CD4-positive, alpha-beta T cell (primary cell): ENCODE data around the gene CLINT1. TPM values are rescaled to one million over a fixed set of nuclear protein-coding genes. Genes with fewer than 3 reads are reported as not detected.
A peak's percentile ranks its signal among the peaks of the same experiment; 100 is the strongest.

Source experiments
- ATAC-seq: fragments of 200-7000 bp; cut with Tn5 transposase; one replicate; pipeline ENCODE4 v1.10.0; 2022; ENCODE audit warnings: mild to moderate bottlenecking; ENCODE audit not compliant: poor library complexity
- CTCF ChIA-PET: fragments of 350-600 bp; sonication (Branson Sonifier 250); formaldehyde crosslinking; loops from one replicate; lab custom pipeline; 2021; ENCODE audit warnings: antibody characterized with exemption, inconsistent platforms; lab: Charles Lee
- POLR2A ChIA-PET: fragments of 350-600 bp; sonication (Branson Sonifier 250); formaldehyde crosslinking; loops from one replicate; lab custom pipeline; 2021; ENCODE audit warnings: antibody characterized with exemption, inconsistent platforms; lab: Charles Lee
- DNase-seq, 14 experiments: peaks; one replicate each; pipeline ENCODE4 v3.0.0-alpha.2; 2013 to 2020; ENCODE audit warnings: mixed read lengths in 2 of 14
- H3K27ac ChIP-seq, 2 donors: one replicate each; pipeline versions ENCODE4 v1.5.1 to v1.7.0; 2013; ENCODE audit warnings: low read length in 2 of 2, low read depth in 1 of 2, mild to moderate bottlenecking in 1 of 2
- H3K27me3 ChIP-seq, 2 experiments: 1 replicate in 1 of 2; 2 replicates in 1 of 2; pipeline versions ENCODE4 v1.6.1 to v1.7.0; 2013; ENCODE audit warnings: low read length in 2 of 2, control low read depth in 1 of 2, mild to moderate bottlenecking in 1 of 2, moderate library complexity in 1 of 2; ENCODE audit not compliant: insufficient read depth in 2 of 2, control insufficient read depth in 1 of 2
- H3K36me3 ChIP-seq: one replicate; pipeline ENCODE4 v1.6.1; 2013; ENCODE audit warnings: low read length, control low read depth; ENCODE audit not compliant: insufficient read depth
- H3K4me1 ChIP-seq: one replicate; pipeline ENCODE4 v1.6.1; 2013; ENCODE audit warnings: low read length, control low read depth; ENCODE audit not compliant: insufficient read depth
- H3K4me3 ChIP-seq: one replicate; pipeline ENCODE4 v1.5.1; 2013; ENCODE audit warnings: mild to moderate bottlenecking, low read length, moderate library complexity
- H3K9me3 ChIP-seq, 2 experiments: 1 replicate in 1 of 2; 2 replicates in 1 of 2; pipeline versions ENCODE4 v1.6.1 to v1.7.0; 2013; ENCODE audit warnings: low read length in 2 of 2, mild to moderate bottlenecking in 2 of 2, control low read depth in 1 of 2, moderate library complexity in 1 of 2; ENCODE audit not compliant: control insufficient read depth in 1 of 2, insufficient read depth in 1 of 2
- H3K27ac Mint-ChIP-seq: one replicate; pipeline ENCODE4 v1.8.0; 2020; ENCODE audit warnings: mixed read lengths
- H3K27me3 Mint-ChIP-seq: one replicate; pipeline ENCODE4 v1.8.0; 2021; ENCODE audit warnings: mixed read lengths
- H3K36me3 Mint-ChIP-seq: one replicate; pipeline ENCODE4 v1.8.0; 2021; ENCODE audit warnings: low read depth, mixed read lengths
- H3K4me1 Mint-ChIP-seq: one replicate; pipeline ENCODE4 v1.8.0; 2021; ENCODE audit warnings: low read depth, mixed read lengths
- H3K4me3 Mint-ChIP-seq: one replicate; pipeline ENCODE4 v1.8.0; 2020; ENCODE audit warnings: mild to moderate bottlenecking, mixed read lengths
- H3K9me3 Mint-ChIP-seq: one replicate; pipeline ENCODE4 v1.8.0; 2020; ENCODE audit warnings: mixed read lengths
- intact Hi-C, 2 experiments: fragments of 100-400 bp; cut with DNase I in 1 of 2; cut with micrococcal nuclease in 1 of 2; formaldehyde crosslinking; loops; one replicate each; pipeline versions ENCODE4 v1.15.1 to v1.9.0; 2023 to 2025; cut with DNase I, micrococcal nuclease
- total RNA-seq, 174 experiments: library from RNA in 2 of 174; stranded (reverse) in 2 of 174; gene quantifications; one replicate each; pipeline ENCODE4 v1.2.3 and lab custom pipeline; 2021 to 2026
- TF ChIP-seq, protein P1 (sequence below): fragments of 200-600 bp; IDR thresholded peaks from one replicate; pipeline ENCODE4 v1.8.0; 2022; ENCODE audit warnings: antibody characterized with exemption, mild to moderate bottlenecking

Gene CLINT1
- total RNA-seq, 2 experiments from 2014 or later: 89.9 to 91.3 TPM

- H3K27me3 Mint-ChIP-seq: no peaks in the 10 kb centered on the region
- no peak overlapping the region for H3K4me3 Mint-ChIP-seq
- Histone ChIP-seq H3K9me3 (no peaks in the 10 kb centered on the region), H3K36me3 (peaks cover 9% of the 10 kb centered on the region), H3K27me3 (no peaks in the 10 kb centered on the region), H3K4me3 (no peak overlapping the region), H3K27ac (no peak overlapping the region), H3K4me1 (peaks cover 16% of the 10 kb centered on the region)
- TF ChIP-seq, protein P1, sequence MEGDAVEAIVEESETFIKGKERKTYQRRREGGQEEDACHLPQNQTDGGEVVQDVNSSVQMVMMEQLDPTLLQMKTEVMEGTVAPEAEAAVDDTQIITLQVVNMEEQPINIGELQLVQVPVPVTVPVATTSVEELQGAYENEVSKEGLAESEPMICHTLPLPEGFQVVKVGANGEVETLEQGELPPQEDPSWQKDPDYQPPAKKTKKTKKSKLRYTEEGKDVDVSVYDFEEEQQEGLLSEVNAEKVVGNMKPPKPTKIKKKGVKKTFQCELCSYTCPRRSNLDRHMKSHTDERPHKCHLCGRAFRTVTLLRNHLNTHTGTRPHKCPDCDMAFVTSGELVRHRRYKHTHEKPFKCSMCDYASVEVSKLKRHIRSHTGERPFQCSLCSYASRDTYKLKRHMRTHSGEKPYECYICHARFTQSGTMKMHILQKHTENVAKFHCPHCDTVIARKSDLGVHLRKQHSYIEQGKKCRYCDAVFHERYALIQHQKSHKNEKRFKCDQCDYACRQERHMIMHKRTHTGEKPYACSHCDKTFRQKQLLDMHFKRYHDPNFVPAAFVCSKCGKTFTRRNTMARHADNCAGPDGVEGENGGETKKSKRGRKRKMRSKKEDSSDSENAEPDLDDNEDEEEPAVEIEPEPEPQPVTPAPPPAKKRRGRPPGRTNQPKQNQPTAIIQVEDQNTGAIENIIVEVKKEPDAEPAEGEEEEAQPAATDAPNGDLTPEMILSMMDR: no peak
- POLR2A ChIA-PET: no interaction called here
- CTCF ChIA-PET: no interaction called here
- no peaks in the 10 kb centered on the region for H3K9me3 Mint-ChIP-seq
- DNase-seq: no peak
- peaks cover 25% of the 10 kb centered on the region for H3K36me3 Mint-ChIP-seq
- intact Hi-C loops: loop anchor here in 1 of 2 experiments (5.0 kb wide), 1 partner anchor 109 kb away; the partner anchor contains the start of gene CLINT1
- ATAC-seq: no peak
- no peak overlapping the region for H3K27ac Mint-ChIP-seq
- peaks cover 29% of the 10 kb centered on the region for H3K4me1 Mint-ChIP-seq
Measured at GRCh38 chr5:157747766-157748700, 110.9 kb downstream of the CLINT1 start.

DNA sequence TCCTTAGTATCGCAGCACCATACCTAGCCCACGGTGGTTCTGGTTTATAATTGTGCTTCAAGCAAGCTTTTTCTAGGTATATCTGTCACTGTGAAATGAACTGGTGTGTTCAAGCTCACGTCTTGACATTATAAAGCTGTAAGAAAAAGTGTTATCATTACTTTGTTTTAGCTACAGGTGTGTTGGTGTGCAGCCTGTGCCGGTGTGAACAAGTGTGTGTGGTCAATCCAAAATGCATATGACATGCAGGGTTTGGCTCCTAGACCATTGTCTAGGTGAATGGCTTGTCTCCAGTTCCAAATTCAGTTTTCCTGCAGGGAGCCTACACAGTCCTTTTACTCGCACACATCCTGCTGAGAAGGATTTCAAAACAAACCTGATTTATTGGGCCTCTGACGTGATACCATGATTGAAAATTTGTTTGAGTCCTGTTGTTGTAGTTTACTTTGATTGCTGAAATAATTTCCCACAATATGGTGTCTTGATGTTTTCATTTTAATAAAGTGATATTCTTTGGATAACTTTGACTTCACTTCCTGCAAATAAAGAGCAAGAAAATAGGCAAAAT, 111.7 kb downstream of the CLINT1 start:
- H3K27me3 Mint-ChIP-seq: no peaks in the 10 kb centered on the region
- H3K9me3 Mint-ChIP-seq: no peaks in the 10 kb centered on the region
- Histone ChIP-seq H3K27me3 (no peaks in the 10 kb centered on the region), H3K4me1 (peaks cover 20% of the 10 kb centered on the region), H3K4me3 (no peak overlapping the region), H3K27ac (no peak overlapping the region), H3K36me3 (peaks cover 7% of the 10 kb centered on the region), H3K9me3 (no peaks in the 10 kb centered on the region)
- H3K36me3 Mint-ChIP-seq: peaks cover 17% of the 10 kb centered on the region
- H3K27ac Mint-ChIP-seq: no peak overlapping the region
- DNase-seq (no peak), ATAC-seq (no peak)
- ChIA-PET POLR2A (no interaction called here), CTCF (interaction anchor here (1.1 kb wide), 1 partner anchor 15 kb away, joined by 3 read pairs; no protein-coding TSS in a partner anchor)
- peaks cover 31% of the 10 kb centered on the region for H3K4me1 Mint-ChIP-seq
- TF ChIP-seq, protein P1: no peak
- H3K4me3 Mint-ChIP-seq: peak overlapping the region; percentile 26
- intact Hi-C loops: loop anchor here in 1 of 2 experiments (5.0 kb wide), 1 partner anchor 110 kb away; the partner anchor contains the start of gene CLINT1

DNA sequence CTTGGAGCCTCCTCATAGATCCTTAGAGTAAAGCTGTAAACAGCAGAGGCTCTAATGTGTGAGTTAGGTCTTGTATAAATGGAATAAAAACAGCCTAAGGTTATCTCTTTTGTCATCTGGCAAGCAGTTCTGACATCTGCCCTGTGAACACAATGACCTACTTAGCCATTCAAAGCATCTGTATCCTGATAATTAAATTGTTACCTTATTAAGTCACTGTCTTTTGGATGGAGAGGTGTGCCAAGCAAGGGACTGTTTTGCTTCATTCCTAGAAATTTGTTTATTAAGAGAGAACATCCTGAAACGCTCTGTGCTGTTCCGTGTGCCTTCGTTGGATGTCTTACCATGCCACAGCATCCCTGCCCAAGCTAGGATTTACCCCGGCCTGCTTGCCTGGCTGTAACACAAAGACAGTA, 113.9 kb downstream of the CLINT1 start:
- H3K27ac ChIP-seq: no peak overlapping the region
- intact Hi-C loops: loop anchor here in 1 of 2 experiments (5.0 kb wide), 1 partner anchor 112 kb away; the partner anchor contains the start of gene CLINT1
- TF ChIP-seq, protein P1: no peak
- peak overlapping the region; percentile 86 for H3K4me3 Mint-ChIP-seq
- ChIA-PET POLR2A (no interaction called here), CTCF (interaction anchor here (1.3 to 2.2 kb wide), 2 partner anchors 26 to 313 kb away, joined by 3 to 16 read pairs; no protein-coding TSS in a partner anchor)
- H3K27me3 ChIP-seq: no peaks in the 10 kb centered on the region
- peaks cover 35% of the 10 kb centered on the region for H3K4me1 Mint-ChIP-seq
- no peaks in the 10 kb centered on the region for H3K27me3 Mint-ChIP-seq
- no peak overlapping the region for H3K4me3 ChIP-seq
- H3K4me1 ChIP-seq: peaks cover 20% of the 10 kb centered on the region
- H3K27ac Mint-ChIP-seq: no peak overlapping the region
- peaks cover 9% of the 10 kb centered on the region for H3K36me3 Mint-ChIP-seq
- H3K36me3 ChIP-seq: no peaks in the 10 kb centered on the region
- no peaks in the 10 kb centered on the region for H3K9me3 ChIP-seq
- ATAC-seq (no peak), DNase-seq (no peak)
- H3K9me3 Mint-ChIP-seq: no peaks in the 10 kb centered on the region
